ENCODE measurements around the gene LHX2. TPM values are rescaled to one million over a fixed set of nuclear protein-coding genes. Genes with fewer than 3 reads are reported as not detected.

Gene LHX2
- total RNA-seq, 1 experiment from 2014 or later: not detected

DNA sequence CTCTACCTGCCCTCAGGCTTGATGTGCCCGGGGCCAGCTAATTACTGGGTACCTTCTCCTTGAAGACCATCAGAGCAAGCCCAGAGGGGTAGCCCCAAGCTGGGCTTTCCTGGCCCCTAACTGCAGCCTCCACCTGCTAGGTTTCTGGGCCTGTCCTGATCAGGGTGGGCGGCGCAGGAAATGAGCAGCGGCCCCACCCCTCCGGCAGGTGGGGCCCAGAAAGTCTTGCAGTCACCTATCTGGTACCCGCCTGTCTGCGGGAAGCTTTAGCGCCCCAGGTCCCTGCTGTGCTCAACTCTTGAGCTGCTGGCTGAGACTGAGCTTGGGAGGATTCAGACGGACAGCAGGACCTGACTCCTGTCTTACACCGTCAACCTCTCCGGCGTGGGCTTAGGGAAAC, 37.1 kb upstream of the LHX2 start:
- no peak overlapping the region for H3T11ph ChIP-seq (ENCODE audit: low read length)
- no peaks in the 10 kb centered on the region for H3K4me1 Mint-ChIP-seq
- H3K4me3 Mint-ChIP-seq: no peak overlapping the region
- peaks cover 11% of the 10 kb centered on the region for H3K9me3 ChIP-seq (ENCODE audit: control insufficient read depth, low read depth, low read length)
- no peak overlapping the region for H2AK5ac ChIP-seq (ENCODE audit: insufficient read length, low read length)
- H3K56ac ChIP-seq (ENCODE audit: insufficient read length, low read depth, low read length): no peak overlapping the region
- H3K79me2 ChIP-seq (ENCODE audit: insufficient read depth, low read length): no peaks in the 10 kb centered on the region
- H3K23me2 ChIP-seq (ENCODE audit: insufficient read length, low read depth, low read length, poor library complexity, severe bottlenecking): no peaks in the 10 kb centered on the region
- H2AFZ ChIP-seq (ENCODE audit: low read length): no peak overlapping the region
- H3K23ac ChIP-seq (ENCODE audit: insufficient read length, low read depth, low read length): no peak overlapping the region
- no CpG with 5 or more reads among the region's 12 CpGs for WGBS (ENCODE audit: extremely low coverage, insufficient read length, low lambda C conversion rate)
- no peak overlapping the region for H2BK20ac ChIP-seq (ENCODE audit: low read depth, low read length, poor library complexity, severe bottlenecking)
- no peak overlapping the region for H2BK120ac ChIP-seq (ENCODE audit: low read depth, low read length, poor library complexity, severe bottlenecking)
- no peaks in the 10 kb centered on the region for H3K9me3 Mint-ChIP-seq
- no peaks in the 10 kb centered on the region for H4K20me1 ChIP-seq (ENCODE audit: control insufficient read depth, insufficient read depth, insufficient read length)
- H3K4me2 ChIP-seq (ENCODE audit: insufficient read depth, insufficient read length, low read length): no peak overlapping the region
- H4K8ac ChIP-seq (replicated peaks; ENCODE audit: insufficient read length, low read depth, low read length): no peak overlapping the region
- no peak overlapping the region for H3K27ac ChIP-seq (ENCODE audit: insufficient read length, low read depth, low read length)
- no peak overlapping the region for H3K27ac Mint-ChIP-seq
- no peak overlapping the region for H4K5ac ChIP-seq (ENCODE audit: insufficient read length, low read depth, low read length)
- no peak overlapping the region for H3K18ac ChIP-seq (ENCODE audit: insufficient read length, low read depth, low read length)
- H3K9ac ChIP-seq (ENCODE audit: extremely low read depth, insufficient read length, low read length): no peak overlapping the region
- H3K14ac ChIP-seq (ENCODE audit: insufficient read depth, low read length): no peak overlapping the region; the same call in 1 of the 2 replicates
- H4K91ac ChIP-seq (ENCODE audit: insufficient read length, low read depth, low read length): no peak overlapping the region
- H3K4me1 ChIP-seq (ENCODE audit: insufficient read depth, low read length): no peaks in the 10 kb centered on the region
- TF ChIP-seq, protein P1, sequence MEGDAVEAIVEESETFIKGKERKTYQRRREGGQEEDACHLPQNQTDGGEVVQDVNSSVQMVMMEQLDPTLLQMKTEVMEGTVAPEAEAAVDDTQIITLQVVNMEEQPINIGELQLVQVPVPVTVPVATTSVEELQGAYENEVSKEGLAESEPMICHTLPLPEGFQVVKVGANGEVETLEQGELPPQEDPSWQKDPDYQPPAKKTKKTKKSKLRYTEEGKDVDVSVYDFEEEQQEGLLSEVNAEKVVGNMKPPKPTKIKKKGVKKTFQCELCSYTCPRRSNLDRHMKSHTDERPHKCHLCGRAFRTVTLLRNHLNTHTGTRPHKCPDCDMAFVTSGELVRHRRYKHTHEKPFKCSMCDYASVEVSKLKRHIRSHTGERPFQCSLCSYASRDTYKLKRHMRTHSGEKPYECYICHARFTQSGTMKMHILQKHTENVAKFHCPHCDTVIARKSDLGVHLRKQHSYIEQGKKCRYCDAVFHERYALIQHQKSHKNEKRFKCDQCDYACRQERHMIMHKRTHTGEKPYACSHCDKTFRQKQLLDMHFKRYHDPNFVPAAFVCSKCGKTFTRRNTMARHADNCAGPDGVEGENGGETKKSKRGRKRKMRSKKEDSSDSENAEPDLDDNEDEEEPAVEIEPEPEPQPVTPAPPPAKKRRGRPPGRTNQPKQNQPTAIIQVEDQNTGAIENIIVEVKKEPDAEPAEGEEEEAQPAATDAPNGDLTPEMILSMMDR (conservative IDR thresholded peaks at IDR 0.05): no peak
- peaks cover 35% of the 10 kb centered on the region for H3K27me3 Mint-ChIP-seq (ENCODE audit: low read depth)
- H3K79me1 ChIP-seq (ENCODE audit: insufficient read depth, low read depth, low read length, poor library complexity, severe bottlenecking): no peaks in the 10 kb centered on the region
- H2BK15ac ChIP-seq (ENCODE audit: low read depth, low read length): no peak overlapping the region
- no peak overlapping the region for H2BK12ac ChIP-seq (ENCODE audit: insufficient read length, low read depth, low read length)
- no peaks in the 10 kb centered on the region for H3K27me3 ChIP-seq (ENCODE audit: insufficient read depth, low read length)
- no peak overlapping the region for H3K4ac ChIP-seq (ENCODE audit: low read depth, low read length)
- H2BK5ac ChIP-seq (ENCODE audit: insufficient read length, low read length): no peak overlapping the region
- H3K36me3 Mint-ChIP-seq (ENCODE audit: insufficient read depth in 1 of 3, low read depth in 3 of 3): no peaks in the 10 kb centered on the region
- no peak for DNase-seq

Measured in H9 (cell line).